Measurements from ENCODE around the gene PHF21B.

The PHF21B gene

DNA sequence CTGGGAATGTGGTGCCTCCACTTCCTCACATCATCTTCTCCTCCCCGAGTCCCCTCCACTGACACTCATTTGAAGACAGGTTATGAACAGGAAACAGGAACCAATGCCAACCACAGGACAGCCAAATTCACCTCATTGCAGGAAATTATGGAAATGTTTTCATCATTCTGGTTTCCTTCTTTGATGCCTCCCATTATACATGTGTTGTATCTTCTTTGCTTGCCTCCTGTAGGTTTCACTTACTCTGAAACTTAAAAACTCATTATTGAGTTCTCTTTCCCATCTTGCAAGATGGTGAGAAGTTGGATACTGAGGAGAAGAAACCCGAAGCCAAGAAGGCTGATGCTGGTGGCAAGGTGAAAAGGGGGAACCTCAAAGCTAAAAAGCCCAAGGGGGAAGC, 108.5 kb downstream of the PHF21B start:
- no peak for DNase-seq (ENCODE audit: low read depth, low spot score)
- TF ChIP-seq FOXP2 (optimal IDR thresholded peaks at IDR 0.05; ENCODE audit: control extremely low read depth, extremely low read length, insufficient read depth), result no peak
- TF ChIP-seq POLR2AphosphoS5 (IDR thresholded peaks at IDR 0.05; ENCODE audit: borderline replicate concordance, low read depth, low read length), result no peak
- no peak for TF ChIP-seq EZH2 (IDR thresholded peaks at IDR 0.05)
- H3K36me3 ChIP-seq (ENCODE audit: insufficient read depth, low read length), result no peaks in the 10 kb centered on the region

DNA sequence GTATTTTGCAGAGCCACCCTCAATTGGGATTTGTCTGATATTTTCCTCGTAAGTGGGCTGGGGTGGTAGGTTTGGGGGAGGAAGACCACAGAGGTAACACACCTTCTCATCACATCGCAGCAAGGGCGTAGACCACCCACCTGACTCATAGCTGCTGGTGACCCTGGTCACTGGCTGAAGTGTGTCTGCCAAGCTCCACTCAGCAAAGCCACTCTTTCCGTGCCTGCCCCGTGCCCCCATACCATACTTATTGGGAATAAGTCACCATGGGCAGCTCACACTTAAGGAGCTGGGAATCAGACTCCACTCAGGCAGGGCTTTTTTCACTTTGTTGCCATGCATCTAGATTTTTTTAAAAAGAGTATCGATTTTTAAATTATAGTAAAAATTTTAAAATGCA, 111.6 kb downstream of the PHF21B start:
- H3K9ac ChIP-seq (ENCODE audit: insufficient read length), result no peak overlapping the region
- TF ChIP-seq EZH2 (IDR thresholded peaks at IDR 0.05) (no peak), FOXP2 (optimal IDR thresholded peaks at IDR 0.05; ENCODE audit: control extremely low read depth, extremely low read length, insufficient read depth) (no peak), POLR2AphosphoS5 (IDR thresholded peaks at IDR 0.05; ENCODE audit: borderline replicate concordance, low read depth, low read length) (no peak)
- H3K9me3 ChIP-seq (ENCODE audit: low read depth, low read length), result peaks cover 6% of the 10 kb centered on the region; the same call in 1 of the 2 replicates
- no peak overlapping the region for H3K4me3 ChIP-seq
- no peaks in the 10 kb centered on the region for H3K36me3 ChIP-seq (ENCODE audit: insufficient read depth, low read length)
- no peak for DNase-seq (ENCODE audit: low read depth, low spot score)
- H3K27ac ChIP-seq, result no peak overlapping the region

More for the DNA sequence above, 108.5 kb downstream of the PHF21B start:
- Histone ChIP-seq H3K4me3 (no peak overlapping the region), H3K9me3 (ENCODE audit: low read depth, low read length) (peaks cover 6% of the 10 kb centered on the region; the same call in 1 of the 2 replicates), H3K27ac (no peak overlapping the region), H3K9ac (ENCODE audit: insufficient read length) (no peak overlapping the region)

DNA sequence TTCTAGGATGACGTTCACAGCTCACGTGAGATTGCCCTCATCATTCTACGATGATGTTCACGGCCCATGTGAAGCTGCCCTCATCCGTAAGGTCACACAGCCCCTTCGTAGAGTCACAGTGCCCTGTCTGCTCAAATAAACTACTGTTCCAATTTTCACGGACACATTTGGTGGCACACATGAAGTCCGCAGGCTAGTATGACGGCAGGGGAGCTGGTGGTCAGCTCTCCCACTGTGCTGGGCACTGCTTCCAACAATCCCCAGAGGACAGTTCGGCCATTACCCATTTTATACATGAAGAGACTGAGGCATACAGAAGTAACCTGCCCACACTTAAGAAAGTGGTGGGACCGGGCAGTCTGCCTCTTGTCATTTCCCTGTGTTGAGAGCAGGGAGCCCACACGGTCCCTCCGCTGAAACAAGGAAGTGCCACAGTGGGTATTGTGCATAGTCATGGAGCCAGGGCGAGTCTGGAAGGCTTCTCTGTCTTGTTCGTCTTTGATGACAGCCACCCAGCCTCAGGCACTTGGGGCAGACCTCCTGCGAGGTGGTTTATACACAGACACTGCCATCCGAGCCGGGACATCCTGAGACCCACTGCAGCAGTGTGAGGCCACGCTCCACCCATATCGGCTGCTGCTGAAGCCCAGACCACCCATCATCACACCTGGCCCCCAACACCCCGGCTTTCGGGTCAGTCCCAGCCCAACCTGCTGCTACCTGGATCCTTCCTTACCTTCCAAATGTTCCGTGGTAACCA, 114.3 kb downstream of the PHF21B start:
- H3K4me3 ChIP-seq, result no peak overlapping the region
- no peaks in the 10 kb centered on the region for H3K9me3 ChIP-seq (ENCODE audit: low read depth, low read length)
- no peak overlapping the region for H3K27ac ChIP-seq
- H3K36me3 ChIP-seq (ENCODE audit: insufficient read depth, low read length), result no peaks in the 10 kb centered on the region
- no peak overlapping the region for H3K9ac ChIP-seq (ENCODE audit: insufficient read length)
- TF ChIP-seq FOXP2 (optimal IDR thresholded peaks at IDR 0.05; ENCODE audit: control extremely low read depth, extremely low read length, insufficient read depth) (no peak), POLR2AphosphoS5 (IDR thresholded peaks at IDR 0.05; ENCODE audit: borderline replicate concordance, low read depth, low read length) (no peak), EZH2 (IDR thresholded peaks at IDR 0.05) (no peak)
- no peak for DNase-seq (ENCODE audit: low read depth, low spot score)

DNA sequence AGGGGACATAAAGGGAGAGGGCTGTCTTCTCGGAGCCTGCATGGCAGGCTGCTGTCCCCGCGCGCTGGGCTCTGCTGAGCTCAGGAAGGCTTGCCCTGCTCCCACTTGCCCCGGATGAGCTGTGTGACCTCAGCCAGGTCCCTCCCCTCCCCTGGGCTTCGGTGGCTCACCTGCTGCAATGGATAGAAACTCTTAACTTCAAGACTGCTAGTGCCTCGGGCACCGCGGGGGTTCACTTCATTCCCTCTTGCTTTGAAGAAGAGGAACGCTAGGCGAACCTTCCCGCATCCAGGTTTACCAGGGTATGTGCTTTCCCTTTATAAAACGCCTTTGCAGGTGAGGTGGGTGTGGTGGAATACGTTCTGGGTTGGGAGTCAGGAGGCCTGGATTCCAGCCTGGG, 115.0 kb downstream of the PHF21B start:
- TF ChIP-seq POLR2AphosphoS5 (IDR thresholded peaks at IDR 0.05; ENCODE audit: borderline replicate concordance, low read depth, low read length) (no peak), EZH2 (IDR thresholded peaks at IDR 0.05) (no peak), FOXP2 (optimal IDR thresholded peaks at IDR 0.05; ENCODE audit: control extremely low read depth, extremely low read length, insufficient read depth) (no peak)
- H3K9ac ChIP-seq (ENCODE audit: insufficient read length), result no peak overlapping the region
- H3K27ac ChIP-seq, result no peak overlapping the region
- no peak for DNase-seq (ENCODE audit: low read depth, low spot score)
- H3K36me3 ChIP-seq (ENCODE audit: insufficient read depth, low read length), result no peaks in the 10 kb centered on the region
- no peak overlapping the region for H3K4me3 ChIP-seq
- H3K9me3 ChIP-seq (ENCODE audit: low read depth, low read length), result no peaks in the 10 kb centered on the region

DNA sequence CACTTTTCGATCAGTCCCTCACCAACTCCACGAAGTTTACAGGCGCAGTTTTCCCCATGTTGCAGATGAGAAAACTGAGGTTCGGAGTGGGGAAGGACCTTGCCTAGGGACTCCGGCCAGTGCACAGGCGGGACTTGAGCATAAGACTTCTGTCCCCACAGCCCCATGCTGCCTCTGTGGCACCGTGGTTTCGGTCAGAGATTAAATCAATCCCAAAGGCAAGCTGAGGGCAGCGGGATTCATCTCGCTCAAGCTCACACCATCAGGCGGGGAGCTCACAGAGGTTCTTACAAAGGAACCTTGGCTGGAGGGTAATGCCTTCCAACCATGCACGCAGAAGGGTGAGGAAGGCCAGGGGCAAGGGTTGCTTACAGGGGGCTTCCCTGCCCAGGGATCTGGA, 115.5 kb downstream of the PHF21B start:
- TF ChIP-seq EZH2 (IDR thresholded peaks at IDR 0.05) (no peak), FOXP2 (optimal IDR thresholded peaks at IDR 0.05; ENCODE audit: control extremely low read depth, extremely low read length, insufficient read depth) (no peak), POLR2AphosphoS5 (IDR thresholded peaks at IDR 0.05; ENCODE audit: borderline replicate concordance, low read depth, low read length) (no peak)
- no peaks in the 10 kb centered on the region for H3K9me3 ChIP-seq (ENCODE audit: low read depth, low read length)
- no peaks in the 10 kb centered on the region for H3K36me3 ChIP-seq (ENCODE audit: insufficient read depth, low read length)
- no peak overlapping the region for H3K4me3 ChIP-seq
- DNase-seq (ENCODE audit: low read depth, low spot score), result no peak
- H3K9ac ChIP-seq (ENCODE audit: insufficient read length), result no peak overlapping the region
- no peak overlapping the region for H3K27ac ChIP-seq

DNA sequence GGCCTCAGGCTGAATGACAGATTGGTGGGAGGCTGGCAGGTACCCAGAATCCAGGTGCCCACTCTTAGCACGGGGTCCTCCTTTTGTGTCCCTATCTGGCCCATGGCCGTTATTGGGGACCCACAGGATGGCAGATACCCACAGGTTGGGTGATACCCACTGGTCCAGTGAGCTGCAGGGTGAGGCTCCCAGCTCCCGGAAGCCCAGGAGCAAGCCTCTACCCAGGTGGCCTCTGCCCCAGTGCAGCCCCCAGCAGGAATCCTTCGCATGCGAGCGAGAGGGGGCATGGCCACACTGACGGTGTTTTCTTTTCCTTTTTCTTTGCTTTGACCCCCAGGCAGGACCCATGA, 116.1 kb downstream of the PHF21B start:
- no peak for TF ChIP-seq POLR2AphosphoS5 (IDR thresholded peaks at IDR 0.05; ENCODE audit: borderline replicate concordance, low read depth, low read length)
- TF ChIP-seq EZH2 (IDR thresholded peaks at IDR 0.05), result no peak
- TF ChIP-seq FOXP2 (optimal IDR thresholded peaks at IDR 0.05; ENCODE audit: control extremely low read depth, extremely low read length, insufficient read depth), result no peak
- Histone ChIP-seq H3K9ac (ENCODE audit: insufficient read length) (no peak overlapping the region), H3K27ac (no peak overlapping the region), H3K9me3 (ENCODE audit: low read depth, low read length) (no peaks in the 10 kb centered on the region), H3K4me3 (no peak overlapping the region), H3K36me3 (ENCODE audit: insufficient read depth, low read length) (no peaks in the 10 kb centered on the region)
- no peak for DNase-seq (ENCODE audit: low read depth, low spot score)

DNA sequence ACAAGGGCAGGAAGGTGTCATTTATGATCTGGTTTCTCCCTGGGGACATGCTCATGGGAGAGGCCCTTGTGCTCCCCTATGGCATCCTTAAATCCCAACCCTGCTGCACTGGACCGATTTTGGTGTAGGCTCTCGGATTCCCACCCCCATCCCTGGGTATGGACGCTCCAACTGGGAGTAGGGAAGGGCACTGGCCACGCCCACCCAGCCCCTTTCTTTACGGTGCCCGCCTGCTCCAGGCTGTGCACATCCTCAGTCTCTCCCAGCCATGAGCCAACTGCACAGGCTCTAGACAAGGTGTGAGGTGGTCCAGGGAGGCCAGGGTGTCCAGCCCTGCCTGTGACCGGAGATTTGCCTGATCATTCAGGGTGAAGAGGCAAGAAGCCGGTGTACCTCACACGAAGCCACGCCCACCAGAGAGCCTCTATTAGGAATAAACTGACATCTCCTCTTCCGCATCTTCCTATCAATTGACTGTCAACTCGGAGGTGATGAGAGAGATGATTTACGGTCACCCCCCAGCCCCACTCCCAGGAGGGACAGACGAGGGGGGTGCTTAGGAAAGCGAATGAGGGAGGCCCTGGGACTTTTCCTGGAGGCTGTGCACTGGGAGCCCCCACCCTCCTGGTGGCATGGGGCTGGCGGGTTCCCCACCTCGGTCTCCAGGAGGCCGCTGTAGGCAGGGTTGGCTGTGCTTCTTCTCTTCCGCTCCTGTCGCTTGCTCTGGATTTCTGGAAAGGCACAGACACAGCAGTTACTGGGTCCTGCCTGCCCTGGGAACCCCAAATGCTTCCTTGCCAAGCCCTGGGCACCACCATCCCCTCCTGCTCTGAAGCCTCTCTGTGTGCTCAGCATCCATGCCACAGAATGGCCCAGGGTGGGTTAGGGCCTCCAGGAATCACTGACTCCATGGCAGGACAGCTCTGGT, 116.7 kb downstream of the PHF21B start:
- DNase-seq (ENCODE audit: low read depth, low spot score), result no peak
- TF ChIP-seq POLR2AphosphoS5 (IDR thresholded peaks at IDR 0.05; ENCODE audit: borderline replicate concordance, low read depth, low read length) (no peak), EZH2 (IDR thresholded peaks at IDR 0.05) (no peak), FOXP2 (optimal IDR thresholded peaks at IDR 0.05; ENCODE audit: control extremely low read depth, extremely low read length, insufficient read depth) (no peak)
- no peaks in the 10 kb centered on the region for H3K9me3 ChIP-seq (ENCODE audit: low read depth, low read length)
- no peaks in the 10 kb centered on the region for H3K36me3 ChIP-seq (ENCODE audit: insufficient read depth, low read length)
- H3K27ac ChIP-seq, result no peak overlapping the region
- no peak overlapping the region for H3K4me3 ChIP-seq
- H3K9ac ChIP-seq (ENCODE audit: insufficient read length), result no peak overlapping the region

DNA sequence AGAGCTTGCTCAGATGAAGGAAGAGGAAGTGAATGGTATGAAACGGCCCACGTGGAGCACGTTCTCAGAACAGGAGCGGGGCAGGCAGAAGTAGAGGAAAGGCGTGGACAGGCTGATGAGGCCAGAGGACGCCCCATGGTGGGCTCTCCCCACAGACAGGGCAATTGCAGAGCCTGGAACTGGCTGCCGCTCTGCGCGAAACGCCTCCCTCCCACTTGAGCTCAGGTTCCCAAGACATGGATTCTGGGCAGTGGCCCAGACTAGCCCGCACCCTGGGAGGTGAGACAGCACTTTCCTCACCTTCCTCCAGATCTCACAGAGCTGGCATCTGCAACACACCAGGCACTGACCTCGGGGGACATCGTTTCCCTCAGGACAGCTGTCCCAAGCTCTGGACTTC, 117.6 kb downstream of the PHF21B start:
- H3K9me3 ChIP-seq (ENCODE audit: low read depth, low read length), result no peaks in the 10 kb centered on the region
- H3K27ac ChIP-seq, result no peak overlapping the region
- H3K36me3 ChIP-seq (ENCODE audit: insufficient read depth, low read length), result no peaks in the 10 kb centered on the region
- no peak overlapping the region for H3K4me3 ChIP-seq
- H3K9ac ChIP-seq (ENCODE audit: insufficient read length), result no peak overlapping the region
- TF ChIP-seq EZH2 (IDR thresholded peaks at IDR 0.05) (no peak), POLR2AphosphoS5 (IDR thresholded peaks at IDR 0.05; ENCODE audit: borderline replicate concordance, low read depth, low read length) (no peak), FOXP2 (optimal IDR thresholded peaks at IDR 0.05; ENCODE audit: control extremely low read depth, extremely low read length, insufficient read depth) (no peak)
- DNase-seq (ENCODE audit: low read depth, low spot score), result no peak
